SH-SY5Y (cell line): ENCODE results near the gene OSTN.

Source experiments
- GATA2 ChIP-seq: IDR thresholded peaks from 2 replicates; pipeline ENCODE4 v1.6.1; 2011; ENCODE audit warnings: mild to moderate bottlenecking, low read depth, low read length
- GATA3 ChIP-seq: IDR thresholded peaks from 2 replicates; pipeline ENCODE4 v1.6.1; 2011; ENCODE audit warnings: low read depth, mild to moderate bottlenecking, low read length, moderate library complexity

DNA sequence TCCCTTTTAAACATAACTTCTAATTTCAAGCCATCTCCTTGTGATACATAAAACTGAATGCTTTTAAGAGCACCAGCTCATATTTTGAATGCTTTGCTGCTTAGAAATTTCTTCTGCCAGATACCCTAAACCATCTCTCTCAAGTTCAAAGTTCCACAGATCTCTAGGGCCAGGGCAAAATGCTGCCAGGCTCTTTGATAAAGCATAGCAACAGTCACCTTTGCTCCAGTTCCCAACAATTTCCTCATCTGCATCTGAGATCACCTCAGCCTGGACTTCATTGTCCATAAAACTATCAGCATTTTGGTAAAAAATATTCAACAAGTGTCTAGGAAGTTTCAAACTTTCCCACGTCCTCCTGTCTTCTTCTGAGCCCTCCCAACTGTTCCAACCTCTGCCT, 17.5 kb downstream of the OSTN start:
- TF ChIP-seq GATA2, result no peak
- TF ChIP-seq GATA3, result no peak
